HG03103 (cell line): ENCODE measurements around the gene STK17A.

Experiments used
- ATAC-seq: cut with Tn5 transposase; IDR thresholded peaks from one replicate; pipeline ENCODE4 v1.9.1; 2021; ENCODE audit warnings: low read depth; ENCODE audit not compliant: unreplicated experiment

STK17A gene

GRCh38 chr7:43582503-43583423 lies at the start of gene STK17A:
TSS of gene STK17A (plus strand) at chr7:43583108. CDS start at chr7:43583244, 136 bp downstream.
- ATAC-seq = peak; percentile 66

GRCh38 chr7:43533801-43534479 lies 49.0 kb upstream of the STK17A start:
- no peak for ATAC-seq

GRCh38 chr7:43535031-43535451 lies 47.9 kb upstream of the STK17A start:
- no peak for ATAC-seq

GRCh38 chr7:43535810-43536585 lies 46.9 kb upstream of the STK17A start:
- no peak for ATAC-seq

- no peak for ATAC-seq
Measured at GRCh38 chr7:43536773-43537172, 46.1 kb upstream of the STK17A start.

GRCh38 chr7:43537765-43538403 lies 45.0 kb upstream of the STK17A start:
- ATAC-seq = no peak

GRCh38 chr7:43538404-43538771 lies 44.5 kb upstream of the STK17A start:
- ATAC-seq = no peak

- no peak for ATAC-seq
Measured at GRCh38 chr7:43540471-43540870, 42.4 kb upstream of the STK17A start.

GRCh38 chr7:43542716-43543115 lies 40.2 kb upstream of the STK17A start:
- no peak for ATAC-seq

GRCh38 chr7:43546231-43546630 lies 36.7 kb upstream of the STK17A start:
- ATAC-seq = no peak

- no peak for ATAC-seq
Measured at GRCh38 chr7:43550427-43550826, 32.5 kb upstream of the STK17A start.

GRCh38 chr7:43552122-43552521 lies 30.8 kb upstream of the STK17A start:
- ATAC-seq = no peak

- no peak for ATAC-seq
Measured at GRCh38 chr7:43553999-43554398, 28.9 kb upstream of the STK17A start.

- ATAC-seq = no peak
Measured at GRCh38 chr7:43554423-43554822, 28.5 kb upstream of the STK17A start.

GRCh38 chr7:43557831-43558495 lies 24.9 kb upstream of the STK17A start:
- ATAC-seq = no peak

- no peak for ATAC-seq
Measured at GRCh38 chr7:43559171-43559945, 23.6 kb upstream of the STK17A start.

GRCh38 chr7:43559946-43560335 lies 23.0 kb upstream of the STK17A start:
- ATAC-seq = no peak

- ATAC-seq = no peak
Measured at GRCh38 chr7:43560742-43561330, 22.1 kb upstream of the STK17A start.

GRCh38 chr7:43562383-43562782 lies 20.5 kb upstream of the STK17A start:
- no peak for ATAC-seq
